ENCODE measurements around the gene IFT20.

IFT20 gene

DNA sequence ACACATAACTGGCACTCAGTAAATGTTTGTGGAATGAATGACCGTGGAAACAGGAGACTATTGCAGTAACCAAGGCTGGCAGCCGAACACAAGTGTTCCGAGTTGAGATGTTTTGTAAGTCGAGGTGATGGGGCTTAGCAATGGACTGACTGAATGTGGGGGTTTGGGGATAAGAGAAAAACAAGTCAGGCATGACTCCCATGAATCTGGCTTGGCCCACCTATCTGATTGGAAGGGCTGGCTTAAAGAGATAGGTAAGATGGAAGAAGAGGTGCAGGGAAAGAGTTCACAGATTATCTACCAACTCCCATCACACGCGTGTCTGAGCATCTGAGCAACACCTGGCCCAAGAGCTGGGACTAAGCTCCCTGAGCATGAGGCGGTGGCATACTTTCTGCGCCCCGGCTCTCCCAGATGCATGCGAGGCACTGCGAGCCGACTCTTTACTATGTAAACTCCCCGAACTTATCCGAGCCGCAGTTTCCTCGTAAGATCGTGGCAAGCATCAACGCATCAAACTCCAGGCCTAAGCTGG is 539 bp downstream of the IFT20 start:
- DNase-seq, result no peak

DNA sequence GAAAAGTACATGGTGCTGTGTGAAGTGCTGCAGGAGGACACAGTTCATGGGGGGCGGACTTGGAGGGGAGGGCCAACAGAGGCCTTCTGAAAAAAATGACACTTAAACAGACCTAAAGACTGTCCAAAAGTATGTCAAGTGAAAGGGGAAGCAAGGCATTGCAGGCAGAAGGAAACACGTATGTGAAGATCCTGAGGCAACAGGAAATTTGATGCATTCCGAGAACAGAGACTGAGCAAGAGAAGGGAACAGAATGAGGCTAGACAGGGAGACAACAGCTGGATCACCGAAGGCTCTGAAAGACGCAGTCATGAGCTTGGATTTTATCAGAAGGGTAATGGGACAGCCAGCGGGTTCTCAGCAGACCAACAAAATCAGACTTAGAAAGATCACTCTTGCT is 1.1 kb downstream of the IFT20 start:
- no peak for DNase-seq

GRCh38 chr17:28333083-28333746 is 2.1 kb downstream of the IFT20 start:
- DNase-seq, result no peak

GRCh38 chr17:28331891-28332420 is 3.3 kb downstream of the IFT20 start:
- no peak for DNase-seq

- no peak for DNase-seq
Measured at GRCh38 chr17:28330671-28331070, 4.6 kb downstream of the IFT20 start.

DNA sequence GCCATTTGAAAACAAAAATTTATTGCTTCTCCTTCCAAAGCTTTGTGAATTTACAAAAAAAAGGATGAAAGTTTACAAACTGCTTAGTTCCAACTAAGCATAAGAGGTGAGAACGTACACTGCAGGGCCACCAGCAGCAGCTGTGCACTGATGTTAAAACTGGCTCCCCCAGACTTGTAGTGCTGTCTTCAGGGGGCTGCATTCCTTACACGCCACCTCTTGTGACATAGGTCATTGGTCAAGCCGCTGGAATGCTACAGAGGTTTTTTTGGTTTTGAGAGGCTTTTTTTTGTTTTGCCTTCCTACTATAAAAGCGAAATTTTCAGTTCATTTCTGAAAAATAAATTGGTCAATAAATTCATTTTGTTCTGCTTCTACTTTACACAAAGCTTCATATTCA is 6.9 kb downstream of the IFT20 start:
- no peak for DNase-seq

GRCh38 chr17:28327709-28328108 is 7.6 kb downstream of the IFT20 start:
- no peak for DNase-seq

DNA sequence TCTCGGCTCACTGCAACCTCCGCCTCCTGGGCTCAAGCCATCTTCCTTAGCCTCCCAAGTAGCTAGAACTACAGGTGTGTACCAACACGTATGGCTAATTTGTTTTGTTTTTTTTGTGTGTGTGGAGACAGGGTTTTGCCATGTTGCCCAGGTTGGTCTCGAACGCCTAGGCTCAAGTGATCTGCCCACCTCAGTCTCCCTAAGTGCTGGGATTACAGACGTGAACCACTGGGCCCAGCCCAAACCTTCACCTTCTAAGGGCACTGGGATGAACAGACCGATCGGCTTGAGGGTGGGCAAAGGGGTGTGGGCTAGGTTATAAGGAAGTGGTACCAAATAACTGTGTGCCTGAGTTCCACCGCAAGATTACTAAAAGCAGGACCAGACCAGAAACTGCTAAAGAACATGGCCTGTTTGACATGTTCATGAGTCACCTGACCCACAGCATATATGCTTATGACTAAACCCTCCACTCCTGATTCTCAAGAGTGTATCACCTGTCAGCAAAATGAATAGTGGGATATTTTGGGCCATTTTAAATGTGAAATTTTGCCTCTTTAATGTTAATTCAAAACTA is 8.2 kb downstream of the IFT20 start:
- DNase-seq, result no peak

DNA sequence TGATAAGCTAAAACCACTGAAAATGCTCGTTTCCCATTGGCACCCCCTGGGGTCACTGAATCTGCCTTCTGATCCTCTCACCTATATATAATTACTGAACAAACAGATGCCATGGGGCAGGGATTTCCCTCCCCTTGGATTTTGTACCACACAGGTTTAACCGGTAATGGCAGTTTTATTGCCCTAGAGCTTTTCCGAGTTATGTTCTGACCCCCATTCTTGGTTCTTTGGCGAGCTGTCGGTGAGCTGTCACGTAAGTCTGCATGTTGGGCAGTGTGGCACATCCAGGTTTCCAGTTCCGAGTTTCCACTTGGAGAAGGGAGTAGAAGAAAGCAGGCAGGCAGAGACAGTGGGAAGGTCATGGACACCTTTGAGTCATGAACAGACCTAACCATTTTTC is 9.2 kb downstream of the IFT20 start:
- no peak for DNase-seq

DNA sequence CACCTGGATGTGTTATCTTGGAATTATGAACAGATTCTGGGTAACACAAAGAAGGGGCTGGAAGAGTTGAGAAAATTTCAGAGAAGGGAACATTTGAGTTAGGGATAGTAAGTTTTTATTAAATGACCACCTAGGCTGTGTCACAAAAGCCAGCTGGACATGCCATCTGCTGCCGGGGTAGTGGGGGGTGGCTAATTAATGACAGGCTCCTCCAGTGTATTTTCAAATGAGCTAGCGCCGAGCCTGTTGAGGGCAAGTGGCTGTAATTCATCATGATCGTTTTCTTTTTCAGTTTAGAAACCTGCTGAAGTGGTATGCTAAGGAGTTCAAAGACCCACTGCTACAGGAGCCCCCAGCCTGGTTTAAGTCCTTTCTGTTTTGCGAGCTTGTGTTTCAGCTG is 10.1 kb downstream of the IFT20 start:
- no peak for DNase-seq

DNA sequence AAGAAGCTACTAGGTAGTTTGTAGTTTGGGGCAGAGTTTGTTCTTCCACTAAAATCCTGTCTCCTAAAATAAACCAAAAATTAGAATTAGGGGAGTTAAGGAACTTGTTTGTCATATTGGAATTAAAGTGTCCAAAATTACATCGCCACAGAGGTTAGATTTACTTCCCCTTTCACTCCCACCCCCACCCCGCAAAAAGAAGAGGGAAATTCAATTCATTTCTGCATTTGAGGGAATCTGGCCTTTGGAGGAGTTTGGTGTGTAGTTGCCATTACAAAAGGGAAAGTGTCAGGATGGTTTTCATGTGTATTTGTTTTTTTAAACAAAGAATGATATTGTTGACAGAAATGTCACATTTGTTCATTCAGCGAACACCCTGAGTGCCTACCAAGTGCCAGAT is 10.5 kb downstream of the IFT20 start:
- no peak for DNase-seq

GRCh38 chr17:28324267-28324745 is 11.0 kb downstream of the IFT20 start:
- DNase-seq, result no peak

- no peak for DNase-seq
Measured at GRCh38 chr17:28320215-28321061, 14.8 kb downstream of the IFT20 start.

- no peak for DNase-seq
Measured at GRCh38 chr17:28319598-28319935, 15.7 kb downstream of the IFT20 start.

DNA sequence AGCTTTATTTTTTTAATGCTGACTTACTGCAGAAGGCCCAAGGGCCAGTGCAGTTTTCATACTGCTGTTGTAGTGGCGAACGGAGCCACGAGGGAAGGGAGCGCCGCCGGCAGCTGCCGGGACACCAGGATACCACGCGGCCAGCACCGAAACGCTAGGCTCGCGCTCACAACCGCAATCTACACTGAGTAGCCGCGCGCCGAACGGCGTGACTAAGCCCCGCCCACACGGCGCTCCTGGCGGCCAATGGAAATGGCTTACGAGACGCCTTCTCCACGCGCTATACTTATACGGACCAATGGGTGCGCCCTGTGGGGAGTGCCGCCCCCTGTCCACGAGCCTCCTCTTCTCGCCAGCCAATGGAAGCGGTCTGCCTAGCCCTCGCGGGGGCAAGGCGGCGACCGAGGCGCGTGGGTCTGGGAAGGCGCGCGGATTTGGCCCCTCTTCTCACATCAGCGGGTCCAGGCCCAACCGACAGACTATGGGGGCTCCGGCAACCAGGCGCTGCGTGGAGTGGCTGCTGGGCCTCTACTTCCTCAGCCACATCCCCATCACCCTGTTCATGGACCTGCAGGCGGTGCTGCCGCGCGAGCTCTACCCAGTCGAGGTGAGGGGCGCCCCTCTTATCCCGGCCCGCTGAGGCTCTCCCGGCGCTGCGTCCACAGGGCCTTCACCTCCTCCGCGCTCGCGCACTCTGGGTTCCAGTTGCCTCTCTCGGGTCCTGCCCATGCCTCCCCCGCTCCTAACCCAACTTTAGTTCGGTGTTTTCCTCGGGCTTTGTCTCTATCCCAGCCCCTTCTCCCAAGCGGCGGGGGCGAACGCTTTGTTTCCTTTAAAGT is 16.3 kb downstream of the IFT20 start, which contains the start of gene TMEM97:
TMEM97 (plus strand) TSS at position 442 of the 839 bp plus-strand sequence; CDS start at position 482, 40 bp downstream.
- peak; percentile 94 for DNase-seq

GRCh38 chr17:28317966-28318758 is 17.1 kb downstream of the IFT20 start:
- DNase-seq, result no peak

DNA sequence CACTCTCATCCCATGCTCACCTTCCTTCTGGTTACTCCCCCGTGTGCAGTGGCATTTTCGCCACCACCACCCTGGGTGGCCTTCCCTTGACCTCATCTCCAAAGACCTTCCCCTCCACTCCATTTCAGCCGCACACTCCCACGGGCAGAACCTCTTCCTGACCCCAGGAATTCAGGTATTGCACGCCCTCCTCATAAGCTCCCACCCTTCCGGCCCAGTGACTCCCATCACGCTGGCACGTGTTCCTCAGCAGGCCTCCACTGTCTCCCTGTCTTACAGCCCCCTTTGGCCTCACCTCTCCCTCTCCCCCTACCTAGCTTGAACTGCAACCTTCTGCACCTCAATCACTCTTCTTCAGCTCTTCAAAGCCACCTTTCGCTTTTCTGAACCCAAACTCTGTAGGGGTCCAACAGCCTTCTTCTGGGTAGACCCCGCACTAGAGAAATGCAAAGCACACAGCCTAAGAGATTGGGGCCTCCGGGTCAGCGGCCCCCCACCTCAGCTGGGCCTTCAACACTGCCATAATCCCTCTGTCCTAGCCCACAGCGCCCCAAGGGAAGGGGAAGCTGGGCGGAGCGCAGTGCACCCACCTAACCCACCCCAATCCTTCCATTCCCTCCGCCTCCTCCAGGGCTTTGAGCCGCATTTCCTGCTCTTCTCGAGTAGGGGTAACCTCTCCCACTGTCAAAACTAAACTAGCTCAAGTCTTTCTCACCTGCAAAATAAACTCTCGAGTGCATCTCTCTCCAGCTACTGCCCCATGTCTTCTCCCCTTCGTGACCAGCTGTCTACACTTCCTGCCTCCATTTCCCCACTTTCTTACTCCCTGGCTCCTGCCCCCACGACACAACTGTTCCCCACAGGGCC is 17.9 kb downstream of the IFT20 start:
- no peak for DNase-seq

DNA sequence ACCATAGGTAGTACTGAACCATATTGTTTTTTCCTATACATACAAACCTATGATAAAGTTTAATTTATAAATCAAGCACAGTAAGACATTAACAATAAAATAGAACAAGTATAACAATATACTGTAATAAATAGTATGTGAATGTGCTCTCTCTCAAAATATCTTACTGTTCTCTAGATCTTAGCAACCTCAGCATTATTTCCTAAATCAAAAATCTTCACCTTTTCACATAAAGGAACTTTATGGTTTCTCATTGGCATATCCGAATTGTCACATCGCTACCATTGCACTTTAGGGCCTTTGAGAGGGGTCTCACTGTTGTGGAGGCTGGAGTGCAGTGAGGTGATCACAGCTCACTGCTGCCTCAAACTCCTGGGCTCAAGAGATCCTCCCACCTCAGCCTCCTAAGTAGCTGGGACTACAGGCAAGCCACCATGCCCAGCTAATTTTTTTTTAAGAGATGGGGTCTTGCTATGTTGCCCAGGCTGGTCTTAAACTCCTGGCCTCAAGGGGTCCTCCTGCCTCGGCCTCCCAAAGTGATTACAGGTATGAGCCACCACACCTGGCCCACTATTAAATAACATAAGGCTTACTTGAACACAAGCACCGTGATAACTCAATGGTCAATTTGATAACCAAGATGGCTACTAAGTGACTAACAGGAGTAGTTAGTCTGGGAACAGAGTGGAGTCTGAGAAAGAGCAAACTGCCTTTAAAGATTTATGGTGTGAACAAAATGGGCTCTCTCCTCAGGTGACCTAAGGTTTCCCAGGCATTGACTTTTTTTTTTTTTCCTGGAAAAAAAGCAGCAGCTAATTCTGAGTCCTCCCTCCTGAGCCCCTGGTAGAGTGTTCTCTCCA is 19.2 kb downstream of the IFT20 start:
- DNase-seq, result no peak

DNA sequence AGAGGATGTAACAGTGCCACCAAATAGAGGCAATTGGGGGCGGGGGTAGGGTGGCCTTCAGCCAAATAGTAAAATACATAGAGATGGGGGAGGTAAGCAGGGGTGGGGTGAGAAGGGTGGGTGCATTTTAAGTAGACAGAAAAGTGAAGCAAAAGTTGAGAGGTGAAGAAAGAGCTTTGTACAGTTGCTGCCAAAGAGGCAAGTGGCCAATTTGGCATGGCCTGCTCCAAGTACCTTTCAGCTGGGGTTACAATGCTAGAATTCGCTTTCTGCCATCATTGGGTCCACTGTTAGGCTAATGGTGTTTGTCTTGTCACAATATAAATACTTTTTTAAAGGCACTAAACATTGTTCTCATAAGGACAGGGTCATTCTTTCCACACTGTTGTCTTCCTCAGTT is 21.4 kb downstream of the IFT20 start:
- no peak for DNase-seq

- no peak for DNase-seq
Measured at GRCh38 chr17:28306954-28307401, 28.3 kb downstream of the IFT20 start.

All from SIG-M5 (cell line).